ENCODE measurements around the gene SIX4. TPM values are rescaled to one million over a fixed set of nuclear protein-coding genes. Genes with fewer than 3 reads are reported as not detected.

Gene SIX4
- total and polyA plus RNA-seq, 9 of the 15 experiments (the other 6 are each of a cell fraction or from before 2014, with no cell fraction given): 0.77 to 8.6 (median 5.6) TPM

Other genes with a start within 250 kb of the SIX4 start
- gene C14orf39, start 238.3 kb downstream of the SIX4 start, total RNA-seq (2014; rRNA removed): 0.54 and 1.3 TPM in 2 replicates
- 1.1 and 1.9 TPM in 2 replicates for gene C14orf39, start 238.3 kb downstream of the SIX4 start, total RNA-seq (2014; rRNA removed; fragmentation: Illumina TruSeq; extraction: Trizol)
- gene C14orf39, start 238.3 kb downstream of the SIX4 start, total RNA-seq (2015; rRNA removed; fragmentation: Illumina TruSeq; extraction: Trizol): 0.90 and 1.7 TPM in 2 replicates
- 0.58 and 0.82 TPM in 2 replicates for gene C14orf39, start 238.3 kb downstream of the SIX4 start, total RNA-seq (2021)
- 0.15 and 1.0 TPM in 2 replicates for gene C14orf39, start 238.3 kb downstream of the SIX4 start, polyA plus RNA-seq (2011; rRNA removed)
- gene C14orf39, start 238.3 kb downstream of the SIX4 start, polyA plus RNA-seq (2014; fragmentation: Illumina TruSeq; extraction: Trizol): 2.0 and 2.1 TPM in 2 replicates
- gene C14orf39, start 238.3 kb downstream of the SIX4 start, polyA plus RNA-seq (2014; fragmentation: Nextera tagmentation; extraction: Ambion mirVana): 1 to 10 TPM; 1.2 to 1.4 TPM
- 1.7 and 6.7 TPM in 2 replicates for gene C14orf39, start 238.3 kb downstream of the SIX4 start, polyA plus RNA-seq (2014; rRNA removed)
- not detected in 2 replicates for gene SIX6, start 215.2 kb downstream of the SIX4 start, total RNA-seq (2014; rRNA removed)
- gene SIX6, start 215.2 kb downstream of the SIX4 start, total RNA-seq (2014; rRNA removed; fragmentation: Illumina TruSeq; extraction: Trizol): not detected in 2 replicates
- not detected in 2 replicates for gene SIX6, start 215.2 kb downstream of the SIX4 start, total RNA-seq (2015; rRNA removed; fragmentation: Illumina TruSeq; extraction: Trizol)
- gene SIX6, start 215.2 kb downstream of the SIX4 start, total RNA-seq (2021): not detected in 2 replicates
- not detected in 2 replicates for gene SIX6, start 215.2 kb downstream of the SIX4 start, polyA plus RNA-seq (2011; rRNA removed)
- not detected in 2 replicates for gene SIX6, start 215.2 kb downstream of the SIX4 start, polyA plus RNA-seq (2014; fragmentation: Illumina TruSeq; extraction: Trizol)
- not detected for gene SIX6, start 215.2 kb downstream of the SIX4 start, polyA plus RNA-seq (2014; fragmentation: Nextera tagmentation; extraction: Ambion mirVana)
- gene SIX6, start 215.2 kb downstream of the SIX4 start, polyA plus RNA-seq (2014; rRNA removed): not detected in 2 replicates
- 0.65 and 0.73 TPM in 2 replicates for gene SIX1, start 74.9 kb downstream of the SIX4 start, total RNA-seq (2014; rRNA removed)
- gene SIX1, start 74.9 kb downstream of the SIX4 start, total RNA-seq (2014; rRNA removed; fragmentation: Illumina TruSeq; extraction: Trizol): 0.45 and 0.47 TPM in 2 replicates
- gene SIX1, start 74.9 kb downstream of the SIX4 start, total RNA-seq (2015; rRNA removed; fragmentation: Illumina TruSeq; extraction: Trizol): 0.45 and 0.80 TPM in 2 replicates
- 0.49 and 0.76 TPM in 2 replicates for gene SIX1, start 74.9 kb downstream of the SIX4 start, total RNA-seq (2021)
- gene SIX1, start 74.9 kb downstream of the SIX4 start, polyA plus RNA-seq (2011; rRNA removed): 0.40 and 1.1 TPM in 2 replicates
- 0.45 and 0.55 TPM in 2 replicates for gene SIX1, start 74.9 kb downstream of the SIX4 start, polyA plus RNA-seq (2014; fragmentation: Illumina TruSeq; extraction: Trizol)
- gene SIX1, start 74.9 kb downstream of the SIX4 start, polyA plus RNA-seq (2014; fragmentation: Nextera tagmentation; extraction: Ambion mirVana): under 1 TPM; 0.28 to 0.30 TPM
- 0.08 and 0.27 TPM in 2 replicates for gene SIX1, start 74.9 kb downstream of the SIX4 start, polyA plus RNA-seq (2014; rRNA removed)
- 41.7 and 45.6 TPM in 2 replicates for gene MNAT1, start 10.4 kb upstream of the SIX4 start, total RNA-seq (2014; rRNA removed)
- gene MNAT1, start 10.4 kb upstream of the SIX4 start, total RNA-seq (2014; rRNA removed; fragmentation: Illumina TruSeq; extraction: Trizol): 61.9 and 70.9 TPM in 2 replicates
- gene MNAT1, start 10.4 kb upstream of the SIX4 start, total RNA-seq (2015; rRNA removed; fragmentation: Illumina TruSeq; extraction: Trizol): 64.8 and 68.0 TPM in 2 replicates
- 37.8 and 38.4 TPM in 2 replicates for gene MNAT1, start 10.4 kb upstream of the SIX4 start, total RNA-seq (2021)
- 54.9 and 58.0 TPM in 2 replicates for gene MNAT1, start 10.4 kb upstream of the SIX4 start, polyA plus RNA-seq (2011; rRNA removed)
- 52.5 and 60.4 TPM in 2 replicates for gene MNAT1, start 10.4 kb upstream of the SIX4 start, polyA plus RNA-seq (2014; fragmentation: Illumina TruSeq; extraction: Trizol)
- 10 to 100 TPM; 75.6 to 83.3 TPM for gene MNAT1, start 10.4 kb upstream of the SIX4 start, polyA plus RNA-seq (2014; fragmentation: Nextera tagmentation; extraction: Ambion mirVana)
- 51.1 and 51.8 TPM in 2 replicates for gene MNAT1, start 10.4 kb upstream of the SIX4 start, polyA plus RNA-seq (2014; rRNA removed)

All from K562 (cell line).